ENCODE measurements around the gene TMEM106B.
A peak's percentile ranks its signal among the peaks of the same experiment; 100 is the strongest.

TMEM106B gene

GRCh38 chr7:12194426-12194825, 16.7 kb upstream of the TMEM106B start:
- H3K4me3 ChIP-seq (ENCODE audit: low read depth, low read length), result no peak overlapping the region
- no peak for TF ChIP-seq CTCF (IDR thresholded peaks at IDR 0.05; ENCODE audit: borderline replicate concordance, insufficient read depth, low read depth, low read length)

GRCh38 chr7:12196386-12196785, 14.7 kb upstream of the TMEM106B start:
- no peak overlapping the region for H3K4me3 ChIP-seq (ENCODE audit: low read depth, low read length)
- no peak for TF ChIP-seq CTCF (IDR thresholded peaks at IDR 0.05; ENCODE audit: borderline replicate concordance, insufficient read depth, low read depth, low read length)

GRCh38 chr7:12199363-12199762, 11.7 kb upstream of the TMEM106B start:
- TF ChIP-seq CTCF (IDR thresholded peaks at IDR 0.05; ENCODE audit: borderline replicate concordance, insufficient read depth, low read depth, low read length), result no peak
- H3K4me3 ChIP-seq (ENCODE audit: low read depth, low read length), result no peak overlapping the region

GRCh38 chr7:12207046-12207445, 4.0 kb upstream of the TMEM106B start:
- no peak for TF ChIP-seq CTCF (IDR thresholded peaks at IDR 0.05; ENCODE audit: borderline replicate concordance, insufficient read depth, low read depth, low read length)

GRCh38 chr7:12209221-12209620, 1.9 kb upstream of the TMEM106B start:
- TF ChIP-seq CTCF (IDR thresholded peaks at IDR 0.05; ENCODE audit: borderline replicate concordance, insufficient read depth, low read depth, low read length), result no peak
- H3K4me3 ChIP-seq (ENCODE audit: low read depth, low read length), result no peak overlapping the region

More at GRCh38 chr7:12207046-12207445, 4.0 kb upstream of the TMEM106B start:
- H3K4me3 ChIP-seq (ENCODE audit: low read depth, low read length), result no peak overlapping the region

- no peak for TF ChIP-seq CTCF (IDR thresholded peaks at IDR 0.05; ENCODE audit: borderline replicate concordance, insufficient read depth, low read depth, low read length)
- peak overlapping the region; percentile 63 for H3K4me3 ChIP-seq (ENCODE audit: low read depth, low read length)
Measured at GRCh38 chr7:12210179-12211053, 678 bp upstream of the TMEM106B start.
